Esophagus squamous epithelium (tissue), 4 donors: Measurements from ENCODE around the gene FRMPD3.

Experiments used
- POLR2A ChIP-seq, 4 donors: fragments of 450-650 bp; IDR thresholded peaks; one replicate each; pipeline ENCODE4 v1.6.1; 2017; ENCODE audit warnings: antibody characterized with exemption in 4 of 4, mild to moderate bottlenecking in 4 of 4, moderate library complexity in 3 of 4
- TF ChIP-seq, protein P1 (sequence below), 6 experiments: fragments of 450-650 bp in 4 of 6; fragments of 200-600 bp in 2 of 6; sonication (generic) in 2 of 6; IDR thresholded peaks; one replicate each; pipeline ENCODE4 v1.5.1; 2016 to 2019; ENCODE audit warnings: antibody characterized with exemption in 6 of 6, mild to moderate bottlenecking in 4 of 6, moderate library complexity in 4 of 6

DNA sequence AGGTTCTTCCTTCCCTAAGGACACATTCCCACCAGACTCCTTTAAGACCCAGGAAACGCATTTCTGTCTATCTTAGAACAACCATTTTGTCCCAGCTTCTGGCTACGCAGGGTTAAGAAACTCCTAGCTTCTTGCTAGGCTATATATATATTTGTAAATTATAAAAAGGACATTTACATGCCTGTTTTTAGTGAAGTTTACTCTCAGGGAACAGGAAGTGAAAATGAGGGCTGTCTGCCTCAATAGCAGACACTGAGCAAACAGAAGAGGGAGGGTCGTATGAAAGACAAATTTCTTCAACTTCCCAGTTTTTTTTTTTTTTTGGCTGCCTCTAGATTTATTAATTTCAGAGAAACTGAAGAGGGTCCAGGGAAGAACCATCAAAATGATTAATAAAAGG, 9.3 kb upstream of the FRMPD3 start:
- TF ChIP-seq, protein P1, sequence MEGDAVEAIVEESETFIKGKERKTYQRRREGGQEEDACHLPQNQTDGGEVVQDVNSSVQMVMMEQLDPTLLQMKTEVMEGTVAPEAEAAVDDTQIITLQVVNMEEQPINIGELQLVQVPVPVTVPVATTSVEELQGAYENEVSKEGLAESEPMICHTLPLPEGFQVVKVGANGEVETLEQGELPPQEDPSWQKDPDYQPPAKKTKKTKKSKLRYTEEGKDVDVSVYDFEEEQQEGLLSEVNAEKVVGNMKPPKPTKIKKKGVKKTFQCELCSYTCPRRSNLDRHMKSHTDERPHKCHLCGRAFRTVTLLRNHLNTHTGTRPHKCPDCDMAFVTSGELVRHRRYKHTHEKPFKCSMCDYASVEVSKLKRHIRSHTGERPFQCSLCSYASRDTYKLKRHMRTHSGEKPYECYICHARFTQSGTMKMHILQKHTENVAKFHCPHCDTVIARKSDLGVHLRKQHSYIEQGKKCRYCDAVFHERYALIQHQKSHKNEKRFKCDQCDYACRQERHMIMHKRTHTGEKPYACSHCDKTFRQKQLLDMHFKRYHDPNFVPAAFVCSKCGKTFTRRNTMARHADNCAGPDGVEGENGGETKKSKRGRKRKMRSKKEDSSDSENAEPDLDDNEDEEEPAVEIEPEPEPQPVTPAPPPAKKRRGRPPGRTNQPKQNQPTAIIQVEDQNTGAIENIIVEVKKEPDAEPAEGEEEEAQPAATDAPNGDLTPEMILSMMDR (IDR thresholded peaks at IDR 0.05): no peak
- no peak for TF ChIP-seq POLR2A (IDR thresholded peaks at IDR 0.05)
